ENCODE results near the gene ADAMTS10. TPM values are rescaled to one million over a fixed set of nuclear protein-coding genes. Genes with fewer than 3 reads are reported as not detected.
"Not testable (repeated sequence)": the region's sequence is repeated elsewhere in the genome, so short reads cannot be mapped to it uniquely, and the experiment has no call there.

The ADAMTS10 gene
- total and polyA plus RNA-seq, 7 donors, result 1.9 to 8.2 (median 3.4) TPM

GRCh38 chr19:8566855-8567254 lies 43.7 kb downstream of the ADAMTS10 start:
- H3K9me3 ChIP-seq, result no peaks in the 10 kb centered on the region
- no peak for TF ChIP-seq CTCF (IDR thresholded peaks at IDR 0.05)
- no peak overlapping the region for H3K4me3 ChIP-seq
- H3K27me3 ChIP-seq (ENCODE audit: insufficient read depth in 3 of 3, low read length in 2 of 3), result no peaks in the 10 kb centered on the region
- no peak for DNase-seq
- H3K27ac ChIP-seq, result no peak overlapping the region
- no peak for ATAC-seq
- WGBS, 3 donors, result 69 to 83% (median 78%) methylated on average over 7 of the region's 7 CpGs
- intact Hi-C loops (cut with DNase I), result no loop called here
- H3K36me3 ChIP-seq (ENCODE audit: insufficient read depth in 1 of 2, low read depth in 1 of 2), result no peaks in the 10 kb centered on the region
- no peaks in the 10 kb centered on the region for H3K4me1 ChIP-seq

GRCh38 chr19:8564866-8565265 lies 45.6 kb downstream of the ADAMTS10 start:
- H3K27ac ChIP-seq; H3K4me1 ChIP-seq; H3K36me3 ChIP-seq (ENCODE audit: insufficient read depth in 1 of 2, low read depth in 1 of 2); H3K27me3 ChIP-seq (ENCODE audit: insufficient read depth in 3 of 3, low read length in 2 of 3); ATAC-seq; H3K4me3 ChIP-seq; DNase-seq; H3K9me3 ChIP-seq; intact Hi-C loops (cut with DNase I): not testable (repeated sequence)
- 78 to 85% (median 82%) methylated on average over 8 of the region's 8 CpGs for WGBS, 3 donors

GRCh38 chr19:8561075-8561764 lies 49.3 kb downstream of the ADAMTS10 start:
- TF ChIP-seq CTCF (IDR thresholded peaks at IDR 0.05), result no peak
- ATAC-seq (no peak), DNase-seq (no peak)
- no peaks in the 10 kb centered on the region for H3K36me3 ChIP-seq (ENCODE audit: insufficient read depth in 1 of 2, low read depth in 1 of 2)
- 52 to 76% (median 62%) methylated on average over 2 of the region's 2 CpGs for WGBS, 3 donors
- no peaks in the 10 kb centered on the region for H3K4me1 ChIP-seq
- intact Hi-C loops (cut with DNase I), result no loop called here
- H3K27me3 ChIP-seq (ENCODE audit: insufficient read depth in 3 of 3, low read length in 2 of 3), result no peaks in the 10 kb centered on the region
- no peak overlapping the region for H3K27ac ChIP-seq
- no peak overlapping the region for H3K4me3 ChIP-seq
- H3K9me3 ChIP-seq, result no peaks in the 10 kb centered on the region

GRCh38 chr19:8558325-8558724 lies 52.2 kb downstream of the ADAMTS10 start:
- no peak for TF ChIP-seq CTCF (IDR thresholded peaks at IDR 0.05)
- DNase-seq (no peak), ATAC-seq (no peak)
- Histone ChIP-seq H3K27ac (no peak overlapping the region), H3K4me1 (no peaks in the 10 kb centered on the region), H3K27me3 (ENCODE audit: insufficient read depth in 3 of 3, low read length in 2 of 3) (no peaks in the 10 kb centered on the region), H3K9me3 (no peaks in the 10 kb centered on the region), H3K4me3 (no peak overlapping the region), H3K36me3 (ENCODE audit: insufficient read depth in 1 of 2, low read depth in 1 of 2) (no peaks in the 10 kb centered on the region)
- intact Hi-C loops (cut with DNase I), result no loop called here
- 67 to 79% (median 68%) methylated on average over 2 of the region's 2 CpGs for WGBS, 3 donors

- Histone ChIP-seq H3K36me3 (ENCODE audit: insufficient read depth in 1 of 2, low read depth in 1 of 2) (no peaks in the 10 kb centered on the region), H3K4me1 (no peaks in the 10 kb centered on the region), H3K27me3 (ENCODE audit: insufficient read depth in 3 of 3, low read length in 2 of 3) (no peaks in the 10 kb centered on the region), H3K27ac (no peak overlapping the region), H3K4me3 (no peak overlapping the region), H3K9me3 (no peaks in the 10 kb centered on the region)
- TF ChIP-seq CTCF (IDR thresholded peaks at IDR 0.05), result no peak
- ATAC-seq, result no peak
- 60 to 75% (median 67%) methylated on average over 6 of the region's 6 CpGs for WGBS, 3 donors
- no peak for DNase-seq
- intact Hi-C loops (cut with DNase I), result no loop called here
Measured at GRCh38 chr19:8557642-8558238, 52.8 kb downstream of the ADAMTS10 start.

GRCh38 chr19:8553729-8554128 lies 56.8 kb downstream of the ADAMTS10 start:
- H3K27me3 ChIP-seq (ENCODE audit: insufficient read depth in 3 of 3, low read length in 2 of 3); intact Hi-C loops (cut with DNase I); H3K27ac ChIP-seq; H3K9me3 ChIP-seq; DNase-seq; H3K36me3 ChIP-seq (ENCODE audit: insufficient read depth in 1 of 2, low read depth in 1 of 2); H3K4me3 ChIP-seq; ATAC-seq; H3K4me1 ChIP-seq: not testable (repeated sequence)
- WGBS, 3 donors, result 87 to 92% (median 88%) methylated on average over 5 to 7 of the region's 7 CpGs

Data from psoas muscle (tissue), 8 donors.